GM23338 (cell line): ENCODE results near the gene C1orf21. TPM values are rescaled to one million over a fixed set of nuclear protein-coding genes. Genes with fewer than 3 reads are reported as not detected.

Experiments
- ATAC-seq: fragments of 200-7000 bp; cut with Tn5 transposase; 3 replicates; pipeline ENCODE4 v1.9.1; 2020
- DNase-seq: peaks from one replicate; pipeline ENCODE4 v3.0.0-alpha.2; 2015; ENCODE audit warnings: low spot score
- H2AFZ ChIP-seq: fragments of 200-600 bp; sonication (generic); 2 replicates; pipeline ENCODE4 v1.8.0; 2016; ENCODE audit warnings: antibody characterized with exemption, mild to moderate bottlenecking, moderate library complexity
- H3F3A ChIP-seq: fragments of 200-600 bp; sonication (generic); replicated peaks from 2 replicates; pipeline ENCODE4 v1.8.0; 2017; ENCODE audit warnings: antibody characterized with exemption, mixed run types, low read depth
- H3K27ac ChIP-seq: fragments of 200-600 bp; sonication (generic); 2 replicates; pipeline ENCODE4 v1.6.1; 2016; ENCODE audit warnings: low read depth
- H3K27me3 ChIP-seq: fragments of 200-600 bp; sonication (generic); 2 replicates; pipeline ENCODE4 v1.8.0; 2016; ENCODE audit warnings: mild to moderate bottlenecking, mixed run types, moderate library complexity; ENCODE audit not compliant: insufficient read depth
- H3K36me3 ChIP-seq: fragments of 200-600 bp; sonication (generic); 2 replicates; pipeline ENCODE4 v1.8.0; 2016; ENCODE audit warnings: mild to moderate bottlenecking; ENCODE audit not compliant: insufficient read depth
- H3K4me1 ChIP-seq: fragments of 200-600 bp; sonication (generic); 2 replicates; pipeline ENCODE4 v1.8.0; 2016; ENCODE audit warnings: mild to moderate bottlenecking, moderate library complexity; ENCODE audit not compliant: insufficient read depth
- H3K4me2 ChIP-seq: fragments of 200-600 bp; sonication (generic); 2 replicates; pipeline ENCODE4 v1.7.1; 2017; ENCODE audit warnings: mixed run types
- H3K4me3 ChIP-seq: fragments of 200-600 bp; sonication (generic); 2 replicates; pipeline ENCODE4 v1.6.1; 2016; ENCODE audit warnings: mixed run types
- H3K79me2 ChIP-seq: fragments of 200-600 bp; sonication (generic); replicated peaks from 2 replicates; pipeline ENCODE4 v1.8.0; 2017; ENCODE audit warnings: mild to moderate bottlenecking; ENCODE audit not compliant: insufficient read depth
- H3K9me2 ChIP-seq: fragments of 200-600 bp; sonication (generic); 2 replicates; pipeline ENCODE4 v1.8.0; 2017; ENCODE audit not compliant: insufficient read depth
- H4K20me1 ChIP-seq: fragments of 200-600 bp; sonication (generic); replicated peaks from 2 replicates; pipeline ENCODE4 v1.8.0; 2017; ENCODE audit warnings: mild to moderate bottlenecking; ENCODE audit not compliant: insufficient read depth
- H3K27ac Mint-ChIP-seq: 2 replicates; pipeline ENCODE4 v1.8.0; 2020; ENCODE audit warnings: inconsistent platforms, mild to moderate bottlenecking, moderate library complexity, mixed read lengths
- H3K27me3 Mint-ChIP-seq: 3 replicates; pipeline ENCODE4 v1.8.0; 2022; ENCODE audit warnings: low read depth, mild to moderate bottlenecking, moderate library complexity, mixed read lengths, inconsistent platforms; ENCODE audit not compliant: insufficient read depth, poor library complexity
- H3K36me3 Mint-ChIP-seq: 3 replicates; pipeline ENCODE4 v1.8.0; 2021; ENCODE audit warnings: low read depth, mild to moderate bottlenecking, inconsistent platforms, moderate library complexity, mixed read lengths
- H3K4me1 Mint-ChIP-seq: 3 replicates; pipeline ENCODE4 v1.8.0; 2020; ENCODE audit warnings: mild to moderate bottlenecking, inconsistent platforms, mixed read lengths
- H3K4me3 Mint-ChIP-seq: 3 replicates; pipeline ENCODE4 v1.8.0; 2021; ENCODE audit warnings: moderate library complexity, mild to moderate bottlenecking, inconsistent platforms, mixed read lengths
- H3K9me3 Mint-ChIP-seq: 3 replicates; pipeline ENCODE4 v1.8.0; 2020; ENCODE audit warnings: moderate library complexity, mild to moderate bottlenecking, inconsistent platforms, mixed read lengths
- CREB1 ChIP-seq: fragments of 250-450 bp; sonication (Bioruptor Pico); IDR thresholded peaks from 2 replicates; pipeline ENCODE4 v1.5.0; 2020; ENCODE audit warnings: low read depth, mild to moderate bottlenecking, moderate library complexity
- ETS1 ChIP-seq: IDR thresholded peaks from 2 replicates; pipeline ENCODE4 v1.6.1; 2016; ENCODE audit warnings: antibody characterized with exemption
- EZH2 ChIP-seq: fragments of 200-600 bp; sonication (generic); IDR thresholded peaks from one replicate; pipeline ENCODE4 v1.8.0; 2017; ENCODE audit warnings: antibody characterized with exemption, mild to moderate bottlenecking, low read depth; ENCODE audit not compliant: unreplicated experiment
- EZH2phosphoT487 ChIP-seq: fragments of 200-600 bp; sonication (generic); IDR thresholded peaks from one replicate; pipeline ENCODE4 v1.8.1; 2018; ENCODE audit warnings: antibody characterized with exemption; ENCODE audit not compliant: unreplicated experiment
- JUNB ChIP-seq: IDR thresholded peaks from one replicate; pipeline ENCODE4 v1.6.1; 2016; ENCODE audit warnings: antibody characterized with exemption; ENCODE audit not compliant: unreplicated experiment
- NANOG ChIP-seq: IDR thresholded peaks from 2 replicates; pipeline ENCODE4 v1.6.1; 2016; ENCODE audit warnings: antibody characterized with exemption, borderline replicate concordance
- POLR2AphosphoS5 ChIP-seq: IDR thresholded peaks from 2 replicates; pipeline ENCODE4 v1.6.1; 2016; ENCODE audit warnings: antibody characterized with exemption, low read depth
- STAT1 ChIP-seq: IDR thresholded peaks from one replicate; pipeline ENCODE4 v1.6.1; 2016; ENCODE audit warnings: antibody characterized with exemption; ENCODE audit not compliant: unreplicated experiment
- ZNF331 ChIP-seq: fragments of 250-450 bp; sonication (Bioruptor Pico); IDR thresholded peaks from 2 replicates; pipeline ENCODE4 v1.5.0; 2020; ENCODE audit warnings: low read depth, mild to moderate bottlenecking, moderate library complexity
- polyA plus RNA-seq: library from polyadenylated mRNA; unstranded; fragments of >200 nt; fragmentation: Nextera tagmentation; extraction: Ambion mirVana; gene quantifications from 2 replicates; pipeline ENCODE4 v1.2.1, GENCODE V29; 2016
- total RNA-seq: library from RNA; depleted of rRNA; stranded (reverse); fragments of >200 nt; shearing (Covaris generic); gene quantifications from 2 replicates; pipeline ENCODE4 v1.2.3, GENCODE V29; 2014
- TF ChIP-seq, protein P1 (sequence below): fragments of 250-450 bp; sonication (Bioruptor Pico); IDR thresholded peaks from 2 replicates; pipeline ENCODE4 v1.5.0; 2020; ENCODE audit warnings: mild to moderate bottlenecking, moderate library complexity
- TF ChIP-seq, protein P2 (sequence below), 2 experiments: fragments of 200-600 bp in 1 of 2; sonication (generic) in 1 of 2; conservative IDR thresholded peaks; 2 replicates each; pipeline versions ENCODE4 v1.5.1 to v1.6.1; 2016 to 2017; ENCODE audit warnings: antibody characterized with exemption in 2 of 2, low read depth in 2 of 2, mild to moderate bottlenecking in 2 of 2, moderate library complexity in 1 of 2

Gene C1orf21
- total and polyA plus RNA-seq, 2 experiments from 2014 or later: 28.0 to 40.4 TPM

- Histone ChIP-seq H3K36me3 (no peaks in the 10 kb centered on the region), H3K27me3 (no peaks in the 10 kb centered on the region), H3K4me3 (no peak overlapping the region), H3F3A (no peaks in the 10 kb centered on the region), H3K27ac (no peak overlapping the region), H3K4me1 (no peaks in the 10 kb centered on the region), H3K9me2 (no peaks in the 10 kb centered on the region), H3K79me2 (no peaks in the 10 kb centered on the region), H2AFZ (no peak overlapping the region), H4K20me1 (no peaks in the 10 kb centered on the region; the same call in 1 of the 2 replicates), H3K4me2 (no peak overlapping the region)
- Mint-ChIP-seq H3K9me3 (no peaks in the 10 kb centered on the region), H3K4me1 (peaks cover 2% of the 10 kb centered on the region), H3K27me3 (no peaks in the 10 kb centered on the region), H3K27ac (no peak overlapping the region), H3K36me3 (no peaks in the 10 kb centered on the region), H3K4me3 (no peak overlapping the region)
- TF ChIP-seq NANOG (no peak), JUNB (no peak), POLR2AphosphoS5 (no peak)
- TF ChIP-seq, protein P1, sequence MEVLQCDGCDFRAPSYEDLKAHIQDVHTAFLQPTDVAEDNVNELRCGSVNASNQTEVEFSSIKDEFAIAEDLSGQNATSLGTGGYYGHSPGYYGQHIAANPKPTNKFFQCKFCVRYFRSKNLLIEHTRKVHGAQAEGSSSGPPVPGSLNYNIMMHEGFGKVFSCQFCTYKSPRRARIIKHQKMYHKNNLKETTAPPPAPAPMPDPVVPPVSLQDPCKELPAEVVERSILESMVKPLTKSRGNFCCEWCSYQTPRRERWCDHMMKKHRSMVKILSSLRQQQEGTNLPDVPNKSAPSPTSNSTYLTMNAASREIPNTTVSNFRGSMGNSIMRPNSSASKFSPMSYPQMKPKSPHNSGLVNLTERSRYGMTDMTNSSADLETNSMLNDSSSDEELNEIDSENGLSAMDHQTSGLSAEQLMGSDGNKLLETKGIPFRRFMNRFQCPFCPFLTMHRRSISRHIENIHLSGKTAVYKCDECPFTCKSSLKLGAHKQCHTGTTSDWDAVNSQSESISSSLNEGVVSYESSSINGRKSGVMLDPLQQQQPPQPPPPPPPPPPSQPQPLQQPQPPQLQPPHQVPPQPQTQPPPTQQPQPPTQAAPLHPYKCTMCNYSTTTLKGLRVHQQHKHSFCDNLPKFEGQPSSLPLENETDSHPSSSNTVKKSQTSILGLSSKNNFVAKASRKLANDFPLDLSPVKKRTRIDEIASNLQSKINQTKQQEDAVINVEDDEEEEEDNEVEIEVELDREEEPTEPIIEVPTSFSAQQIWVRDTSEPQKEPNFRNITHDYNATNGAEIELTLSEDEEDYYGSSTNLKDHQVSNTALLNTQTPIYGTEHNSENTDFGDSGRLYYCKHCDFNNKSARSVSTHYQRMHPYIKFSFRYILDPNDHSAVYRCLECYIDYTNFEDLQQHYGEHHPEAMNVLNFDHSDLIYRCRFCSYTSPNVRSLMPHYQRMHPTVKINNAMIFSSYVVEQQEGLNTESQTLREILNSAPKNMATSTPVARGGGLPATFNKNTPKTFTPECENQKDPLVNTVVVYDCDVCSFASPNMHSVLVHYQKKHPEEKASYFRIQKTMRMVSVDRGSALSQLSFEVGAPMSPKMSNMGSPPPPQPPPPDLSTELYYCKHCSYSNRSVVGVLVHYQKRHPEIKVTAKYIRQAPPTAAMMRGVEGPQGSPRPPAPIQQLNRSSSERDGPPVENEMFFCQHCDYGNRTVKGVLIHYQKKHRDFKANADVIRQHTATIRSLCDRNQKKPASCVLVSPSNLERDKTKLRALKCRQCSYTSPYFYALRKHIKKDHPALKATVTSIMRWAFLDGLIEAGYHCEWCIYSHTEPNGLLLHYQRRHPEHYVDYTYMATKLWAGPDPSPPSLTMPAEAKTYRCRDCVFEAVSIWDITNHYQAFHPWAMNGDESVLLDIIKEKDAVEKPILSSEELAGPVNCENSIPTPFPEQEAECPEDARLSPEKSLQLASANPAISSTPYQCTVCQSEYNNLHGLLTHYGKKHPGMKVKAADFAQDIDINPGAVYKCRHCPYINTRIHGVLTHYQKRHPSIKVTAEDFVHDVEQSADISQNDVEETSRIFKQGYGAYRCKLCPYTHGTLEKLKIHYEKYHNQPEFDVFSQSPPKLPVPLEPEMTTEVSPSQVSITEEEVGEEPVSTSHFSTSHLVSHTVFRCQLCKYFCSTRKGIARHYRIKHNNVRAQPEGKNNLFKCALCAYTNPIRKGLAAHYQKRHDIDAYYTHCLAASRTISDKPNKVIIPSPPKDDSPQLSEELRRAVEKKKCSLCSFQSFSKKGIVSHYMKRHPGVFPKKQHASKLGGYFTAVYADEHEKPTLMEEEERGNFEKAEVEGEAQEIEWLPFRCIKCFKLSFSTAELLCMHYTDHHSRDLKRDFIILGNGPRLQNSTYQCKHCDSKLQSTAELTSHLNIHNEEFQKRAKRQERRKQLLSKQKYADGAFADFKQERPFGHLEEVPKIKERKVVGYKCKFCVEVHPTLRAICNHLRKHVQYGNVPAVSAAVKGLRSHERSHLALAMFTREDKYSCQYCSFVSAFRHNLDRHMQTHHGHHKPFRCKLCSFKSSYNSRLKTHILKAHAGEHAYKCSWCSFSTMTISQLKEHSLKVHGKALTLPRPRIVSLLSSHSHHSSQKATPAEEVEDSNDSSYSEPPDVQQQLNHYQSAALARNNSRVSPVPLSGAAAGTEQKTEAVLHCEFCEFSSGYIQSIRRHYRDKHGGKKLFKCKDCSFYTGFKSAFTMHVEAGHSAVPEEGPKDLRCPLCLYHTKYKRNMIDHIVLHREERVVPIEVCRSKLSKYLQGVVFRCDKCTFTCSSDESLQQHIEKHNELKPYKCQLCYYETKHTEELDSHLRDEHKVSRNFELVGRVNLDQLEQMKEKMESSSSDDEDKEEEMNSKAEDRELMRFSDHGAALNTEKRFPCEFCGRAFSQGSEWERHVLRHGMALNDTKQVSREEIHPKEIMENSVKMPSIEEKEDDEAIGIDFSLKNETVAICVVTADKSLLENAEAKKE: no peak
- ATAC-seq (no peak), DNase-seq (no peak)
Observed at GRCh38 chr1:184614667-184615066, 227.8 kb downstream of the C1orf21 start.

GRCh38 chr1:184615301-184615700 is 228.5 kb downstream of the C1orf21 start:
- H2AFZ ChIP-seq: no peak overlapping the region
- H3K27ac ChIP-seq: no peak overlapping the region
- H3K27me3 ChIP-seq: no peaks in the 10 kb centered on the region
- no peaks in the 10 kb centered on the region; the same call in 1 of the 2 replicates for H4K20me1 ChIP-seq
- no peaks in the 10 kb centered on the region; the same call in 2 of the 3 replicates for H3K36me3 Mint-ChIP-seq
- no peak overlapping the region for H3K4me3 Mint-ChIP-seq
- H3K79me2 ChIP-seq: no peaks in the 10 kb centered on the region
- H3F3A ChIP-seq: no peaks in the 10 kb centered on the region
- H3K4me3 ChIP-seq: no peak overlapping the region
- H3K27ac Mint-ChIP-seq: no peak overlapping the region
- no peaks in the 10 kb centered on the region for H3K4me1 ChIP-seq
- no peak overlapping the region for H3K4me2 ChIP-seq
- H3K27me3 Mint-ChIP-seq: no peaks in the 10 kb centered on the region
- no peaks in the 10 kb centered on the region for H3K9me3 Mint-ChIP-seq
- no peaks in the 10 kb centered on the region for H3K9me2 ChIP-seq
- peaks cover 2% of the 10 kb centered on the region; the same call in 1 of the 3 replicates for H3K4me1 Mint-ChIP-seq
- no peaks in the 10 kb centered on the region for H3K36me3 ChIP-seq
- no peak for DNase-seq
- no peak for ATAC-seq
- no peak for TF ChIP-seq CREB1
- no peak for TF ChIP-seq EZH2
- no peak for TF ChIP-seq EZH2phosphoT487
- TF ChIP-seq POLR2AphosphoS5: no peak
- no peak for TF ChIP-seq ETS1
- TF ChIP-seq JUNB: no peak
- TF ChIP-seq STAT1: no peak
- TF ChIP-seq, protein P2, sequence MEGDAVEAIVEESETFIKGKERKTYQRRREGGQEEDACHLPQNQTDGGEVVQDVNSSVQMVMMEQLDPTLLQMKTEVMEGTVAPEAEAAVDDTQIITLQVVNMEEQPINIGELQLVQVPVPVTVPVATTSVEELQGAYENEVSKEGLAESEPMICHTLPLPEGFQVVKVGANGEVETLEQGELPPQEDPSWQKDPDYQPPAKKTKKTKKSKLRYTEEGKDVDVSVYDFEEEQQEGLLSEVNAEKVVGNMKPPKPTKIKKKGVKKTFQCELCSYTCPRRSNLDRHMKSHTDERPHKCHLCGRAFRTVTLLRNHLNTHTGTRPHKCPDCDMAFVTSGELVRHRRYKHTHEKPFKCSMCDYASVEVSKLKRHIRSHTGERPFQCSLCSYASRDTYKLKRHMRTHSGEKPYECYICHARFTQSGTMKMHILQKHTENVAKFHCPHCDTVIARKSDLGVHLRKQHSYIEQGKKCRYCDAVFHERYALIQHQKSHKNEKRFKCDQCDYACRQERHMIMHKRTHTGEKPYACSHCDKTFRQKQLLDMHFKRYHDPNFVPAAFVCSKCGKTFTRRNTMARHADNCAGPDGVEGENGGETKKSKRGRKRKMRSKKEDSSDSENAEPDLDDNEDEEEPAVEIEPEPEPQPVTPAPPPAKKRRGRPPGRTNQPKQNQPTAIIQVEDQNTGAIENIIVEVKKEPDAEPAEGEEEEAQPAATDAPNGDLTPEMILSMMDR (conservative IDR thresholded peaks at IDR 0.05; ENCODE audit: low read depth in 2 of 2): no peak
- TF ChIP-seq ZNF331 (CRISPR knock-in tag): no peak
